ENCODE measurements around the gene SPI1.

Gene SPI1

GRCh38 chr11:47349521-47350095 is 28.7 kb downstream of the SPI1 start:
- DNase-seq (ENCODE audit: low spot score), result no peak
- TF ChIP-seq CTCF (IDR thresholded peaks at IDR 0.05; ENCODE audit: extremely low read depth, insufficient read depth, missing control alignments), result no peak
- in situ Hi-C loops (cut with MboI; ENCODE audit: low pct_unique_long_range_greater_than_20kb, low sequenced_read_pairs, unreplicated experiment), result no loop called here

- in situ Hi-C loops (cut with MboI; ENCODE audit: low pct_unique_long_range_greater_than_20kb, low sequenced_read_pairs, unreplicated experiment), result no loop called here
- TF ChIP-seq CTCF (IDR thresholded peaks at IDR 0.05; ENCODE audit: extremely low read depth, insufficient read depth, missing control alignments), result peak; percentile 31
- DNase-seq (ENCODE audit: low spot score), result peak; percentile 68
These were observed 29.5 kb downstream of the SPI1 start for GRCh38 chr11:47348859-47349258.

GRCh38 chr11:47348131-47348802 is 30.1 kb downstream of the SPI1 start:
- TF ChIP-seq CTCF (IDR thresholded peaks at IDR 0.05; ENCODE audit: extremely low read depth, insufficient read depth, missing control alignments), result no peak
- in situ Hi-C loops (cut with MboI; ENCODE audit: low pct_unique_long_range_greater_than_20kb, low sequenced_read_pairs, unreplicated experiment), result no loop called here
- DNase-seq (ENCODE audit: low spot score), result no peak

GRCh38 chr11:47347137-47347536 is 31.2 kb downstream of the SPI1 start:
- in situ Hi-C loops (cut with MboI; ENCODE audit: low pct_unique_long_range_greater_than_20kb, low sequenced_read_pairs, unreplicated experiment), result no loop called here
- no peak for TF ChIP-seq CTCF (IDR thresholded peaks at IDR 0.05; ENCODE audit: extremely low read depth, insufficient read depth, missing control alignments)
- DNase-seq (ENCODE audit: low spot score), result no peak

GRCh38 chr11:47345890-47346563 is 32.3 kb downstream of the SPI1 start:
- in situ Hi-C loops (cut with MboI; ENCODE audit: low pct_unique_long_range_greater_than_20kb, low sequenced_read_pairs, unreplicated experiment), result no loop called here
- DNase-seq (ENCODE audit: low spot score), result no peak
- no peak for TF ChIP-seq CTCF (IDR thresholded peaks at IDR 0.05; ENCODE audit: extremely low read depth, insufficient read depth, missing control alignments)

- no peak for TF ChIP-seq CTCF (IDR thresholded peaks at IDR 0.05; ENCODE audit: extremely low read depth, insufficient read depth, missing control alignments)
- in situ Hi-C loops (cut with MboI; ENCODE audit: low pct_unique_long_range_greater_than_20kb, low sequenced_read_pairs, unreplicated experiment), result no loop called here
- DNase-seq (ENCODE audit: low spot score), result no peak
These were observed 35.5 kb downstream of the SPI1 start for GRCh38 chr11:47342854-47343253.

Data from GM13977 (cell line).